OCI-LY7 (cell line): ENCODE results near the gene TSHZ3.

ENCODE experiments used
- EZH2phosphoT487 ChIP-seq: fragments of 200-600 bp; sonication (generic); IDR thresholded peaks from 2 replicates; pipeline ENCODE4 v1.6.1; 2018; ENCODE audit warnings: low read depth, borderline replicate concordance, mild to moderate bottlenecking, mixed run types, antibody characterized with exemption, low read length, moderate library complexity, mixed read lengths
- TF ChIP-seq, protein P1 (sequence below): fragments of 200-600 bp; sonication (generic); conservative IDR thresholded peaks from 2 replicates; pipeline ENCODE4 v1.5.1; 2014; ENCODE audit warnings: mild to moderate bottlenecking, antibody characterized with exemption, low read length, moderate library complexity, mixed read lengths

DNA sequence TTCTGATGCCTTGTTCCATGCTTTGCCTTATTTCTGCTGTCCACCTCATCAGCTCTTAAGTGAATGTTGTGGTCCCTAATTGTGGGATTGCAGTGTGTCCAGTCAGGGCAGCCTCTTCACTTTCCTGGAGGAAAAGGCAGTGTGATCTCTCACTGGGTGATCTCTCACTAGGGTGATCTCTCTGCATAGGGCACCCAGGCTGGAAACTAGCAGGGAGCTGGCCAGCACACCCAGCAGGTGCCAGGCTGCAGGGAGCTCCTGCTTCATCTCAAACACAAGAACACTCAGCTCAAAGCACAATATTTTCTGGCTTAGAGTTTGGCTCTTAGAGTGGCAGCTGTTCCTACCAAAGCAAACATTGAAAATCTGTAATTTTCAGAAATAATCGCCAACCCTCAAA, 36.5 kb upstream of the TSHZ3 start:
- TF ChIP-seq, protein P1, sequence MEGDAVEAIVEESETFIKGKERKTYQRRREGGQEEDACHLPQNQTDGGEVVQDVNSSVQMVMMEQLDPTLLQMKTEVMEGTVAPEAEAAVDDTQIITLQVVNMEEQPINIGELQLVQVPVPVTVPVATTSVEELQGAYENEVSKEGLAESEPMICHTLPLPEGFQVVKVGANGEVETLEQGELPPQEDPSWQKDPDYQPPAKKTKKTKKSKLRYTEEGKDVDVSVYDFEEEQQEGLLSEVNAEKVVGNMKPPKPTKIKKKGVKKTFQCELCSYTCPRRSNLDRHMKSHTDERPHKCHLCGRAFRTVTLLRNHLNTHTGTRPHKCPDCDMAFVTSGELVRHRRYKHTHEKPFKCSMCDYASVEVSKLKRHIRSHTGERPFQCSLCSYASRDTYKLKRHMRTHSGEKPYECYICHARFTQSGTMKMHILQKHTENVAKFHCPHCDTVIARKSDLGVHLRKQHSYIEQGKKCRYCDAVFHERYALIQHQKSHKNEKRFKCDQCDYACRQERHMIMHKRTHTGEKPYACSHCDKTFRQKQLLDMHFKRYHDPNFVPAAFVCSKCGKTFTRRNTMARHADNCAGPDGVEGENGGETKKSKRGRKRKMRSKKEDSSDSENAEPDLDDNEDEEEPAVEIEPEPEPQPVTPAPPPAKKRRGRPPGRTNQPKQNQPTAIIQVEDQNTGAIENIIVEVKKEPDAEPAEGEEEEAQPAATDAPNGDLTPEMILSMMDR = no peak
- no peak for TF ChIP-seq EZH2phosphoT487
